ENCODE data around the gene IFNA17. TPM values are rescaled to one million over a fixed set of nuclear protein-coding genes. Genes with fewer than 3 reads are reported as not detected.
"Not testable (repeated sequence)": the region's sequence is repeated elsewhere in the genome, so short reads cannot be mapped to it uniquely, and the experiment has no call there.

IFNA17 gene
- total and polyA plus RNA-seq, 2 donors: not detected

DNA sequence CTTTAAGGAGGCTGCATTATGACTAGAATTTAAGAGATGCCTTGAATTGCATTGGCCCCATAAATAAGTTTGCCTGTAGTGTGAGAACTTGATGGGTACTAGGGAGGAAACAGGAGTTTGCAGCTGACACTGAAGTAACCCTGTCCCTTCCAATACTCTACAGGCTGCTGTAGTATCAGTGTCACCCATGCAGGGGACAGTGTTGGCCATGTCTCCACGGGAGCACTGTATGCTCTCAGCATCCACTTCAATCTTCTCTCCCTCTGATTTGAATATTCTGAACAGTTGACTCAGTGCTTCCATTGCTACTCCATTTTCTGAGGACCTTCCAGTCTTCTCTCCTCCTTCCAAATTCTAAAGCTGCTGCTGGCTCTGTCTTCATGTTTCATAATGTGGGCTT, 23.2 kb upstream of the IFNA17 start:
- Histone ChIP-seq H3K27ac (ENCODE audit: low read depth in 1 of 2, low read length in 1 of 2) (no peak overlapping the region), H3K4me3 (ENCODE audit: low read length in 2 of 2) (no peak overlapping the region), H3K27me3 (ENCODE audit: control insufficient read depth in 2 of 2, insufficient read depth in 1 of 2, low read length in 1 of 2) (no peaks in the 10 kb centered on the region), H3K4me1 (ENCODE audit: control insufficient read depth in 2 of 2, insufficient read depth in 2 of 2, low read length in 2 of 2) (peaks cover 0 to 8% of the 10 kb centered on the region in 2 donors), H3K9me3 (ENCODE audit: control insufficient read depth in 2 of 2, insufficient read depth in 1 of 2, low read length in 1 of 2) (no peaks in the 10 kb centered on the region), H3K36me3 (ENCODE audit: control insufficient read depth in 2 of 2, insufficient read depth in 2 of 2, low read length in 1 of 2) (no peaks in the 10 kb centered on the region)
- 83% methylated on average over 1 of the region's 1 CpG for WGBS
- DNase-seq (ENCODE audit: low read depth in 6 of 9, low spot score in 9 of 9): no peak

GRCh38 chr9:21244836-21245235, 16.8 kb upstream of the IFNA17 start:
- H3K27ac ChIP-seq (ENCODE audit: low read depth in 1 of 2, low read length in 1 of 2): no peak overlapping the region
- H3K27me3 ChIP-seq (ENCODE audit: control insufficient read depth in 2 of 2, insufficient read depth in 1 of 2, low read length in 1 of 2): no peaks in the 10 kb centered on the region
- 21% methylated on average over 2 of the region's 2 CpGs for WGBS
- no peak overlapping the region for H3K4me3 ChIP-seq (ENCODE audit: low read length in 2 of 2)
- no peaks in the 10 kb centered on the region for H3K36me3 ChIP-seq (ENCODE audit: control insufficient read depth in 2 of 2, insufficient read depth in 2 of 2, low read length in 1 of 2)
- H3K9me3 ChIP-seq (ENCODE audit: control insufficient read depth in 2 of 2, insufficient read depth in 1 of 2, low read length in 1 of 2): no peaks in the 10 kb centered on the region
- DNase-seq (ENCODE audit: low read depth in 6 of 9, low spot score in 9 of 9): no peak
- H3K4me1 ChIP-seq (ENCODE audit: control insufficient read depth in 2 of 2, insufficient read depth in 2 of 2, low read length in 2 of 2): peaks cover 0 to 2% of the 10 kb centered on the region in 2 donors

DNA sequence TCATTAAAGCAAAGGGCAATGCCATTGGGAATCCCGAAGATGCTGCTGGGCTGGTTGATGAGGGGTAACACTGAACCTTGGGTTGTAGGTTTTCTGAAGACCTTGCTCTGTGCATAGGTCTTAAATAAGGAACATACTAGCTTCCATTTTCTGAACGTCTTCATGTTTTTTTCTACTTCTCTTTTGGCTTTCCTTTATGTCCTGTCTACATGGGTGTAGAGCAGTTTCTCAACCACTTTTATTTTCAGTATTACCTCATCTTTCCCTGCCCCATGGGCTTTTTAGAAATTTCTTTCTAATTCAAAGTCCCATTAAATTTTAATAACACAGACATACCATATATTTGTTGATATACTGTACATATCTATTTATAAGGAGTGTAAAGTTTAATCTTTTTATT, 11.9 kb upstream of the IFNA17 start, which contains the start of gene IFNA14:
TSS of gene IFNA14 (minus strand) at position 95 of the 400 bp plus-strand sequence. CDS start at position 25, 70 bp downstream.
- 75% methylated on average over 2 of the region's 2 CpGs for WGBS
- H3K4me1 ChIP-seq (ENCODE audit: control insufficient read depth in 2 of 2, insufficient read depth in 2 of 2, low read length in 2 of 2): peaks cover 0 to under 1% of the 10 kb centered on the region in 2 donors
- no peak for DNase-seq (ENCODE audit: low read depth in 6 of 9, low spot score in 9 of 9)
- H3K36me3 ChIP-seq (ENCODE audit: control insufficient read depth in 2 of 2, insufficient read depth in 2 of 2, low read length in 1 of 2): no peaks in the 10 kb centered on the region
- H3K27ac ChIP-seq (ENCODE audit: low read depth in 1 of 2, low read length in 1 of 2): no peak within 1 kb of the TSS
- H3K27me3 ChIP-seq (ENCODE audit: control insufficient read depth in 2 of 2, insufficient read depth in 1 of 2, low read length in 1 of 2): no peaks in the 10 kb centered on the region
- H3K4me3 ChIP-seq (ENCODE audit: low read length in 2 of 2): no peak within 1 kb of the TSS
- no peaks in the 10 kb centered on the region for H3K9me3 ChIP-seq (ENCODE audit: control insufficient read depth in 2 of 2, insufficient read depth in 1 of 2, low read length in 1 of 2)

- DNase-seq (ENCODE audit: low read depth in 6 of 9, low spot score in 9 of 9): peak in 2 of 9 donors; percentile 13 to 57
- H3K27ac ChIP-seq (ENCODE audit: low read depth in 1 of 2, low read length in 1 of 2); H3K4me1 ChIP-seq (ENCODE audit: control insufficient read depth in 2 of 2, insufficient read depth in 2 of 2, low read length in 2 of 2); H3K36me3 ChIP-seq (ENCODE audit: control insufficient read depth in 2 of 2, insufficient read depth in 2 of 2, low read length in 1 of 2); H3K9me3 ChIP-seq (ENCODE audit: control insufficient read depth in 2 of 2, insufficient read depth in 1 of 2, low read length in 1 of 2); H3K4me3 ChIP-seq (ENCODE audit: low read length in 2 of 2); H3K27me3 ChIP-seq (ENCODE audit: control insufficient read depth in 2 of 2, insufficient read depth in 1 of 2, low read length in 1 of 2): not testable (repeated sequence)
- WGBS: 0% methylated on average over 1 of the region's 1 CpG
Measured at GRCh38 chr9:21236360-21236714, 8.3 kb upstream of the IFNA17 start.

GRCh38 chr9:21235468-21236359, 7.7 kb upstream of the IFNA17 start:
- H3K4me1 ChIP-seq (ENCODE audit: control insufficient read depth in 2 of 2, insufficient read depth in 2 of 2, low read length in 2 of 2); H3K4me3 ChIP-seq (ENCODE audit: low read length in 2 of 2); H3K9me3 ChIP-seq (ENCODE audit: control insufficient read depth in 2 of 2, insufficient read depth in 1 of 2, low read length in 1 of 2); H3K36me3 ChIP-seq (ENCODE audit: control insufficient read depth in 2 of 2, insufficient read depth in 2 of 2, low read length in 1 of 2); H3K27me3 ChIP-seq (ENCODE audit: control insufficient read depth in 2 of 2, insufficient read depth in 1 of 2, low read length in 1 of 2): not testable (repeated sequence)
- H3K27ac ChIP-seq (ENCODE audit: low read depth in 1 of 2, low read length in 1 of 2): peak overlapping the region in 1 of 2 donors; percentile 43
- WGBS: 29% methylated on average over 8 of the region's 8 CpGs
- DNase-seq (ENCODE audit: low read depth in 6 of 9, low spot score in 9 of 9): peak in 8 of 9 donors; percentile 30 to 89 (median 62)

- H3K36me3 ChIP-seq (ENCODE audit: control insufficient read depth in 2 of 2, insufficient read depth in 2 of 2, low read length in 1 of 2): no peaks in the 10 kb centered on the region
- no peaks in the 10 kb centered on the region for H3K4me1 ChIP-seq (ENCODE audit: control insufficient read depth in 2 of 2, insufficient read depth in 2 of 2, low read length in 2 of 2)
- WGBS: 96% methylated on average over 4 of the region's 4 CpGs
- H3K27ac ChIP-seq (ENCODE audit: low read depth in 1 of 2, low read length in 1 of 2): no peak overlapping the region
- H3K27me3 ChIP-seq (ENCODE audit: control insufficient read depth in 2 of 2, insufficient read depth in 1 of 2, low read length in 1 of 2): no peaks in the 10 kb centered on the region
- no peak for DNase-seq (ENCODE audit: low read depth in 6 of 9, low spot score in 9 of 9)
- H3K9me3 ChIP-seq (ENCODE audit: control insufficient read depth in 2 of 2, insufficient read depth in 1 of 2, low read length in 1 of 2): no peaks in the 10 kb centered on the region
- no peak overlapping the region for H3K4me3 ChIP-seq (ENCODE audit: low read length in 2 of 2)
Measured at GRCh38 chr9:21234153-21234687, 6.2 kb upstream of the IFNA17 start.

DNA sequence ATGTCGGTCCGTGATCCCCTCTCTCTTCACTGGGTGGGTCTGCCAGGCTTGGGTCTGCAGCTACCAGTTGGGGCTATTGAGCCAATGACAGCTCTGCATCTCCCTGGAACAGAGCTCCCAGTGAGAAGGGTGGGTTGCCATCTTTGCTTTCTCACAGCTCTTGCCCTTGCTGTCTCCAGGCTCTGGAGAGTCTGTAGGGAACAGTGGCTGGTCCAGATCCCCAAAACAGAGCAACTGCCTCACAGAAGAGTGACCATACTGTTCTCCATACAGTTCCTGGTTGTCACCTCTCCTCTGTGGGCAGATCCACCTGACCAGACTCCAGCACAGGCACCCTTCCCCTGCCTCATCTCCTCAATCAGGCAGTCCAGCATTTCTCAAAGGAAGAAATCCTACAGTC, 5.2 kb upstream of the IFNA17 start:
- Histone ChIP-seq H3K27ac (ENCODE audit: low read depth in 1 of 2, low read length in 1 of 2) (no peak overlapping the region), H3K27me3 (ENCODE audit: control insufficient read depth in 2 of 2, insufficient read depth in 1 of 2, low read length in 1 of 2) (no peaks in the 10 kb centered on the region), H3K4me1 (ENCODE audit: control insufficient read depth in 2 of 2, insufficient read depth in 2 of 2, low read length in 2 of 2) (no peaks in the 10 kb centered on the region), H3K36me3 (ENCODE audit: control insufficient read depth in 2 of 2, insufficient read depth in 2 of 2, low read length in 1 of 2) (no peaks in the 10 kb centered on the region), H3K9me3 (ENCODE audit: control insufficient read depth in 2 of 2, insufficient read depth in 1 of 2, low read length in 1 of 2) (no peaks in the 10 kb centered on the region), H3K4me3 (ENCODE audit: low read length in 2 of 2) (no peak overlapping the region)
- DNase-seq (ENCODE audit: low read depth in 6 of 9, low spot score in 9 of 9): no peak
- 100% methylated on average over 2 of the region's 2 CpGs for WGBS

DNA sequence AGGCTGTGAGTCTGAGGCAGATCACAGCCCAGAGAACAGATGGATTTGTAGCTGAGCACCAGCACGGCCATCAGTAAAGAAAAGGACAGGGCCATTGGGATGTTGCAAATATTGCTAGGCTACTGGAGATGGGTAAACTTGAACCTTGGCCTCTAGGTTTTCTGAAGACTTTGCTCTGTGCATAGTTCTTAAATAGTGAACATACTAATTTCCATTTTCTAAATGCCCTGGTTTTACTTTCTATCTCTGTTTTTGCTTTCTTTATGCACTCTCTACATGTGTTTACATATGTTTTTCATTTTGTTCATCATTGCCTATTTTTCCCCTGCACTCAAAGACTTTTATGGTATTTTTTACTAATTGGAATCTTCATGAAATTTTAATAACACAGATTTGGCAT, 10.8 kb downstream of the IFNA17 start, which contains the start of gene IFNA16:
TSS of gene IFNA16 (minus strand) at position 101 of the 400 bp plus-strand sequence. CDS start at position 95, 6 bp downstream.
- H3K4me1 ChIP-seq (ENCODE audit: control insufficient read depth in 2 of 2, insufficient read depth in 2 of 2, low read length in 2 of 2); H3K27ac ChIP-seq (ENCODE audit: low read depth in 1 of 2, low read length in 1 of 2); H3K36me3 ChIP-seq (ENCODE audit: control insufficient read depth in 2 of 2, insufficient read depth in 2 of 2, low read length in 1 of 2); DNase-seq (ENCODE audit: low read depth in 6 of 9, low spot score in 9 of 9); H3K27me3 ChIP-seq (ENCODE audit: control insufficient read depth in 2 of 2, insufficient read depth in 1 of 2, low read length in 1 of 2); H3K9me3 ChIP-seq (ENCODE audit: control insufficient read depth in 2 of 2, insufficient read depth in 1 of 2, low read length in 1 of 2); H3K4me3 ChIP-seq (ENCODE audit: low read length in 2 of 2): not testable (repeated sequence)
- WGBS: 87% methylated on average over 1 of the region's 1 CpG

Data from thymus (tissue), 11 donors.